Measurements from ENCODE around the gene TAP1.

DNA sequence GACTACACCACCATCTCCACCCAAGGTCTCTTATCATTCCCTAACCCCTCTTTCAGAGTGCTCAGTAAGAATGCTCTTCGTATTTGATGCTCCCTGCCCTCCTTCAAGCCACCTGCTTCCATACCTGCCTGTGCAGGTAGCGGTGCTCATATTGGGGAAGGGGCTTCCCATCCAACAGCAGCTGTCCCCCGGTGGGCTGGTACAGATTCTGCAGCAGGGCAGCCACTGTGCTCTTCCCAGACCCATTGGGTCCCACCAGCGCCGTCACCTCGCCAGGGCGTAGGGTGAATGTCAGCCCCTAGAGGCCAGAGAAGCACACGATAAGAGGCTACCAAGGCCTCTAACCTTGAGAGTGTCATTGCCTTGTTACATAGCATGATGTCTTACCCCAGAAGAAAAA, 5.7 kb downstream of the TAP1 start:
- TF ChIP-seq RAD21 (CRISPR knock-in tag; conservative IDR thresholded peaks at IDR 0.05 in 1 of 2, IDR thresholded peaks at IDR 0.05 in 1 of 2): no peak
- no peak for TF ChIP-seq ERF (CRISPR knock-in tag; IDR thresholded peaks at IDR 0.05)
- TF ChIP-seq, protein P1, sequence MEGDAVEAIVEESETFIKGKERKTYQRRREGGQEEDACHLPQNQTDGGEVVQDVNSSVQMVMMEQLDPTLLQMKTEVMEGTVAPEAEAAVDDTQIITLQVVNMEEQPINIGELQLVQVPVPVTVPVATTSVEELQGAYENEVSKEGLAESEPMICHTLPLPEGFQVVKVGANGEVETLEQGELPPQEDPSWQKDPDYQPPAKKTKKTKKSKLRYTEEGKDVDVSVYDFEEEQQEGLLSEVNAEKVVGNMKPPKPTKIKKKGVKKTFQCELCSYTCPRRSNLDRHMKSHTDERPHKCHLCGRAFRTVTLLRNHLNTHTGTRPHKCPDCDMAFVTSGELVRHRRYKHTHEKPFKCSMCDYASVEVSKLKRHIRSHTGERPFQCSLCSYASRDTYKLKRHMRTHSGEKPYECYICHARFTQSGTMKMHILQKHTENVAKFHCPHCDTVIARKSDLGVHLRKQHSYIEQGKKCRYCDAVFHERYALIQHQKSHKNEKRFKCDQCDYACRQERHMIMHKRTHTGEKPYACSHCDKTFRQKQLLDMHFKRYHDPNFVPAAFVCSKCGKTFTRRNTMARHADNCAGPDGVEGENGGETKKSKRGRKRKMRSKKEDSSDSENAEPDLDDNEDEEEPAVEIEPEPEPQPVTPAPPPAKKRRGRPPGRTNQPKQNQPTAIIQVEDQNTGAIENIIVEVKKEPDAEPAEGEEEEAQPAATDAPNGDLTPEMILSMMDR (IDR thresholded peaks at IDR 0.05 in 2 of 3, conservative IDR thresholded peaks at IDR 0.05 in 1 of 3; ENCODE audit: insufficient read depth in 2 of 3, low read depth in 1 of 3, low read length in 3 of 3): no peak
- TF ChIP-seq POLR2A (conservative IDR thresholded peaks at IDR 0.05): no peak
- no peak for TF ChIP-seq SMARCE1 (IDR thresholded peaks at IDR 0.05)

Data from K562 (cell line).